Right lobe of liver (tissue), 4 donors: ENCODE data around the gene ARMC12.

ENCODE experiments used
- CTCF ChIP-seq, 4 donors: fragments of 200-600 bp in 3 of 4; fragments of 450-650 bp in 1 of 4; IDR thresholded peaks; one replicate each; pipeline versions ENCODE4 v1.5.1 to v1.8.0; 2016 to 2022; ENCODE audit warnings: antibody characterized with exemption in 4 of 4, mild to moderate bottlenecking in 2 of 4
- POLR2A ChIP-seq: fragments of 450-650 bp; IDR thresholded peaks from one replicate; pipeline ENCODE4 v1.6.1; 2017; ENCODE audit warnings: antibody characterized with exemption, mild to moderate bottlenecking
- donor health status: DM: no; HTN: no; CAD: no.
- donor health status: DM: no; HTN: no; CAD: no.
- donor health status: DM: no; HTN: yes; CAD: no.

DNA sequence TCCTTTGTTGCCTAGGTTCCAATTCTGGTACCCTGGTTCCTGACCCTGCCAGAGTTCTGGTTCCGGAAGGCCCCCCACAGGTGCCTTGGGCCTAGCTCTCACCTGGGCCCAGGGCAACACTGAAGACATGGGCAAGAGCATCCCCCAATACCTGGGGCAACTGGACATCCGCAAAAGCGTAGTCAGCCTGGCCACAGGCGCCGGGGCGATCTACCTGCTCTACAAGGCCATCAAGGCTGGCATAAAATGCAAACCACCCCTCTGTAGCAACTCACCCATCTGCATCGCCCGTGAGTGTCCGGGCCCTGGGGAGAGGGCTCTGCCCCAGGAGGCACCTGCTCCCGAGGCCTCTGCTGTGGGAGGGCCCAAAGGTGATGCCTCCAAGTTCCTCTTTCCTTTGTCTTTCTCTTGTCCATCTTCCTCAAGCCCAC lies at the start of gene ARMC12:
- TF ChIP-seq CTCF (IDR thresholded peaks at IDR 0.05) (no peak), POLR2A (no peak)
